Middle frontal gyrus (tissue), 1 donor: ENCODE measurements around the gene SYNGR3.

ENCODE experiments used
- DNase-seq: peaks from one replicate; pipeline ENCODE4 v3.0.0-alpha.2; 2015; ENCODE audit warnings: low spot score; ENCODE audit errors: extremely low spot score

Gene SYNGR3

GRCh38 chr16:1976951-1977874, 12.6 kb upstream of the SYNGR3 start:
- DNase-seq, result no peak

- DNase-seq, result no peak
Observed at GRCh38 chr16:1977875-1978268, 11.9 kb upstream of the SYNGR3 start.

- no peak for DNase-seq
Observed at GRCh38 chr16:1978476-1979120, 11.2 kb upstream of the SYNGR3 start.

GRCh38 chr16:1979271-1980029, 10.3 kb upstream of the SYNGR3 start:
- DNase-seq, result no peak

GRCh38 chr16:1980030-1980769, 9.6 kb upstream of the SYNGR3 start:
- no peak for DNase-seq

GRCh38 chr16:1980770-1981087, 9.0 kb upstream of the SYNGR3 start:
- DNase-seq, result no peak

GRCh38 chr16:1981398-1981836, 8.4 kb upstream of the SYNGR3 start, which contains the start of gene NOXO1:
Gene NOXO1, minus strand, starts transcription at chr16:1981469. Its CDS starts 290 bp downstream, at chr16:1981179.
- DNase-seq, result no peak

GRCh38 chr16:1982013-1982433, 7.7 kb upstream of the SYNGR3 start:
- no peak for DNase-seq

- no peak for DNase-seq
Observed at GRCh38 chr16:1982991-1983543, 6.7 kb upstream of the SYNGR3 start.

- DNase-seq, result peak; percentile 74
Observed at GRCh38 chr16:1983544-1984346, 6.0 kb upstream of the SYNGR3 start, which contains the start of gene GFER. Gene GFER, plus strand, starts transcription at chr16:1984193. Its CDS starts 26 bp downstream, at chr16:1984219.

- DNase-seq, result no peak
Observed at GRCh38 chr16:1984347-1985225, 5.2 kb upstream of the SYNGR3 start.

- DNase-seq, result no peak
Observed at GRCh38 chr16:1985466-1986150, 4.2 kb upstream of the SYNGR3 start.

GRCh38 chr16:1987198-1987597, 2.6 kb upstream of the SYNGR3 start:
- no peak for DNase-seq

- DNase-seq, result no peak
Observed at GRCh38 chr16:1990101-1990350, 256 bp downstream of the SYNGR3 start.

GRCh38 chr16:1990351-1991134, 773 bp downstream of the SYNGR3 start:
- no peak for DNase-seq

- no peak for DNase-seq
Observed at GRCh38 chr16:1991135-1991551, 1.4 kb downstream of the SYNGR3 start.

- no peak for DNase-seq
Observed at GRCh38 chr16:1991588-1991947, 1.8 kb downstream of the SYNGR3 start.
